SU-DHL-6 (cell line): ENCODE data around the gene ADPRM.

Experiments
- EZH2phosphoT487 ChIP-seq: fragments of 200-600 bp; sonication (generic), shearing (Covaris generic); conservative IDR thresholded peaks from 2 replicates; pipeline ENCODE4 v1.6.1; 2018; ENCODE audit warnings: mild to moderate bottlenecking, antibody characterized with exemption, low read length, moderate library complexity, mixed read lengths
- TF ChIP-seq, protein P1 (sequence below): fragments of 200-600 bp; sonication (generic); IDR thresholded peaks from one replicate; pipeline ENCODE4 v1.5.1; 2017; ENCODE audit warnings: antibody characterized with exemption, mild to moderate bottlenecking, low read length, moderate library complexity; ENCODE audit not compliant: insufficient read depth, poor library complexity, severe bottlenecking

DNA sequence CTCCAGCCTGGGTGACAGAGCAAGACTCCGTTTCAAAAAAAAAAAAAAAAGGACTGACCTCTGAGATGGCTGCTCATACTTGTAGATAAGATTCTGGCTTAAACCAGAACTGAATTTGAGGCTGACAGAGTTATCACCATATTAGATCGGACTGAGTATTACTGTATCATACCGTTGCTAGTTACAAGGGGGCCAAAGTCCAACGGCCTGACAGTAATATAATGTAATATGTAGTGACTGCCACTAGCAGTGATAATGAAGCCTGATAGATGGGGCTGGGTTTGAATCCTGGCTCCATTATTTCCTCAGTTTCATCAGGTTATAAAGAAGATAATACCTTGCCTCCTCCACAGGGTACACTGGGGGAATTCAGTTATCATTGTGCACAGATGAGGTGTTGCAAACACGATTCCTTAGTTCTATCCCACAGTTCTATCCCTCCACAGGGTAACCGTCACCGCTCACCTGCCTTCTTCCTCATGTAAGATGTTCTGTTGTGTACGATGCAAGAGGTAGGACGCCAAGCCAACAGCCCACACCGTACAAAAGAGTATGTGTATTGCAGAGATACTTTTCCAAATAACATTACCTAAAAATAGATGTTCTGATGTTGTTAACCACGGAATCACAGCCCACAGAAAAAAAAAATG is 27.3 kb downstream of the ADPRM start:
- TF ChIP-seq, protein P1, sequence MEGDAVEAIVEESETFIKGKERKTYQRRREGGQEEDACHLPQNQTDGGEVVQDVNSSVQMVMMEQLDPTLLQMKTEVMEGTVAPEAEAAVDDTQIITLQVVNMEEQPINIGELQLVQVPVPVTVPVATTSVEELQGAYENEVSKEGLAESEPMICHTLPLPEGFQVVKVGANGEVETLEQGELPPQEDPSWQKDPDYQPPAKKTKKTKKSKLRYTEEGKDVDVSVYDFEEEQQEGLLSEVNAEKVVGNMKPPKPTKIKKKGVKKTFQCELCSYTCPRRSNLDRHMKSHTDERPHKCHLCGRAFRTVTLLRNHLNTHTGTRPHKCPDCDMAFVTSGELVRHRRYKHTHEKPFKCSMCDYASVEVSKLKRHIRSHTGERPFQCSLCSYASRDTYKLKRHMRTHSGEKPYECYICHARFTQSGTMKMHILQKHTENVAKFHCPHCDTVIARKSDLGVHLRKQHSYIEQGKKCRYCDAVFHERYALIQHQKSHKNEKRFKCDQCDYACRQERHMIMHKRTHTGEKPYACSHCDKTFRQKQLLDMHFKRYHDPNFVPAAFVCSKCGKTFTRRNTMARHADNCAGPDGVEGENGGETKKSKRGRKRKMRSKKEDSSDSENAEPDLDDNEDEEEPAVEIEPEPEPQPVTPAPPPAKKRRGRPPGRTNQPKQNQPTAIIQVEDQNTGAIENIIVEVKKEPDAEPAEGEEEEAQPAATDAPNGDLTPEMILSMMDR = no peak
- TF ChIP-seq EZH2phosphoT487 = no peak
